Measurements from ENCODE around the gene RORC.

DNA sequence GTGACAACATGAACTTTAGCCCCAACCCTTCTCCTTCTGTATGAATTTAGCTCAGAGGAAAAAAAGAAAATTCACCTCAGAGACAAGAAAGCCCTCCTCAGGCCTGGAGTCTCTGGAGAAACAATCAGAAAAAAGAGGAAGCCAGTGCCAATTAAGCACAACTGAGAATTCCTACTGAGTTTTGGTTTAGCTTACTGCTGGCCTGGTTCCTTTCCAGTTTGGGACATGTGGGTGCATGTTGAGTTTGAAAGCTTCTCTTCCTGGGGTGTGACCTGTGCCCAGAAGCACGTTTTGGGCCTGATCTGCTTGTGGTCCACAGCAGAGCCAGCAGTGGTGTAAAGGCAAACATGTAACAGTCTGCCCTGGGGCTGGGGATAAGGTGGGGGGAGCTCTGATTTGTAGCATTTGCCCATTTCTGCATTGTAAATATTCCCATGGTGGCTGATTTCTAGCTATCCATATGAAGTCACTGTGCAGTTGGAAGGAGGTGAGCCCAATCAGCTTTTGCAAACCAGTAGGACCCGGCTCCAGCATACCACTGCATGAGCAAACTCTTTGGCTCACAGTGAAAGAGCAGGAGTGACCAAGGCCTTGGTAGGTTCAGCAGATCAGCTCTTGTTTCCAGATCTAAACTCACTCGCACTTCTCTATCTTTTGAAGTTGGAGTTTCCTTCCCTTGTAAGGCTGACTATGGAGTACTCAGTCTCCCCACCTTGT, 26.6 kb upstream of the RORC start:
- TF ChIP-seq TAF1 (IDR thresholded peaks at IDR 0.05; ENCODE audit: borderline replicate concordance, insufficient read depth, low read length), result no peak
- TF ChIP-seq, protein P1, sequence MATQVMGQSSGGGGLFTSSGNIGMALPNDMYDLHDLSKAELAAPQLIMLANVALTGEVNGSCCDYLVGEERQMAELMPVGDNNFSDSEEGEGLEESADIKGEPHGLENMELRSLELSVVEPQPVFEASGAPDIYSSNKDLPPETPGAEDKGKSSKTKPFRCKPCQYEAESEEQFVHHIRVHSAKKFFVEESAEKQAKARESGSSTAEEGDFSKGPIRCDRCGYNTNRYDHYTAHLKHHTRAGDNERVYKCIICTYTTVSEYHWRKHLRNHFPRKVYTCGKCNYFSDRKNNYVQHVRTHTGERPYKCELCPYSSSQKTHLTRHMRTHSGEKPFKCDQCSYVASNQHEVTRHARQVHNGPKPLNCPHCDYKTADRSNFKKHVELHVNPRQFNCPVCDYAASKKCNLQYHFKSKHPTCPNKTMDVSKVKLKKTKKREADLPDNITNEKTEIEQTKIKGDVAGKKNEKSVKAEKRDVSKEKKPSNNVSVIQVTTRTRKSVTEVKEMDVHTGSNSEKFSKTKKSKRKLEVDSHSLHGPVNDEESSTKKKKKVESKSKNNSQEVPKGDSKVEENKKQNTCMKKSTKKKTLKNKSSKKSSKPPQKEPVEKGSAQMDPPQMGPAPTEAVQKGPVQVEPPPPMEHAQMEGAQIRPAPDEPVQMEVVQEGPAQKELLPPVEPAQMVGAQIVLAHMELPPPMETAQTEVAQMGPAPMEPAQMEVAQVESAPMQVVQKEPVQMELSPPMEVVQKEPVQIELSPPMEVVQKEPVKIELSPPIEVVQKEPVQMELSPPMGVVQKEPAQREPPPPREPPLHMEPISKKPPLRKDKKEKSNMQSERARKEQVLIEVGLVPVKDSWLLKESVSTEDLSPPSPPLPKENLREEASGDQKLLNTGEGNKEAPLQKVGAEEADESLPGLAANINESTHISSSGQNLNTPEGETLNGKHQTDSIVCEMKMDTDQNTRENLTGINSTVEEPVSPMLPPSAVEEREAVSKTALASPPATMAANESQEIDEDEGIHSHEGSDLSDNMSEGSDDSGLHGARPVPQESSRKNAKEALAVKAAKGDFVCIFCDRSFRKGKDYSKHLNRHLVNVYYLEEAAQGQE (IDR thresholded peaks at IDR 0.05; ENCODE audit: insufficient read depth in 1 of 2, low read depth in 2 of 2, low read length in 2 of 2), result no peak
- no peak for TF ChIP-seq POLR2AphosphoS5 (IDR thresholded peaks at IDR 0.05; ENCODE audit: low read depth, low read length)

Measured in PFSK-1 (cell line).